NCI-H82 treated with DMSO at 0.1 percent for 48 hours (cell line): ENCODE results near the gene SLC4A4.

Experiments used
- DNase-seq: peaks from one replicate; lab custom pipeline; 2025; ENCODE audit not compliant: unreplicated experiment; lab: John Stamatoyannopoulos, UW

The SLC4A4 gene

GRCh38 chr4:71468116-71468710, 129.4 kb downstream of the SLC4A4 start:
- no peak for DNase-seq

DNA sequence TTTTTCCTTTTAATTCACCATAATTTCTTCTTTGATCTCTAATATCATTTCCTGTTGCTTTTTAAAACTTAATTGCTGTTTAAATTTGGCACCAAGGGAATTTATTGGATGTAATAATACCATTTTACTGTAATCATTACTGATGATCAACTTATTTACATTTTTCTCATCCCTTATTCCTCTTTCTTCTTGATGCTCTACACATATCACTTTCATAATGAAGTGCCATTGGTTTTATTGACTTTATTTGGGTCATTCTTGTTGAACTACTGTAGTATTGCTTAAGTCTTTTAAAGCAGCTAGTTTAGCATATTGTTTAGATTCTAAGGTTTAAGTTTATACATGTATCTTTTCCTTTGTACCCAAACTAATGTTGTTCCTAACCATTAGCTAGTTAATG, 130.7 kb downstream of the SLC4A4 start:
- no peak for DNase-seq

DNA sequence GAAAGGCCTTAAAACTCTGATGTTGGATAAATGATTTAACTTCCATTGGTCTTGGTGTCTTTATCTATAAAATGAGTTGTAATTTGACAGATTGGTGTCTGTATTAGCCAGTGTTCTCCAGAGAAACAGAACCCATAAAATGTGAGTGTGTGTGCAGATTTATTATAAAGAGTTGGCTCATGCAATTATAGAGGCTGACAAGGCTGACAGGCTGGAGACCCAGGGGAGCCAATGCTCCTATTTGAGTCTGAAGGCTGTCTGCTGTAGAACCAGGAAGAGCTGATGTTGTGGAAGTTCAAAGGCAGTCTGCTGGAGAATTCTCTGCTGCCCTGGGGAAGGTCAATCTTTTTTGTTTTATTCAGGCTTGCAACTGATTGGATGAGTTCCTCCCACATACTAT, 131.7 kb downstream of the SLC4A4 start:
- DNase-seq: no peak

DNA sequence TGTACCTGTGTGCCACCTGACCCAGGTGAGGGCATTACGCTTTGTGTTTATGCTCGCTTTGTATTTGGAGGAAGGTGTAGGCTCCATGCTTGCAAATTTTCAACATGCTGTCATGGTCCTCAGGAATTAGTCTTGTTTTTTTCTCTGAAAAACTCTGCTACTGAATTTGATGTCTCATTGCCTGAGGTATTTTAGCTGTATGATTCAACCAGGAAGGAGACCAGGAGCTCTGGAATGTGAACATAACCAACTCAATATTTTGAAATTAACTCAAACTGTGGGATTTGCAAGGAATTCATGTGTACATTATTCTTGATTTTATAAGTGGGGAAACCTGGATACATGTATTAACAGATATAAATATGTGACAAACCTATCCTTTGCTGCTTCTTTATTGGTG, 134.1 kb downstream of the SLC4A4 start:
- DNase-seq: no peak

DNA sequence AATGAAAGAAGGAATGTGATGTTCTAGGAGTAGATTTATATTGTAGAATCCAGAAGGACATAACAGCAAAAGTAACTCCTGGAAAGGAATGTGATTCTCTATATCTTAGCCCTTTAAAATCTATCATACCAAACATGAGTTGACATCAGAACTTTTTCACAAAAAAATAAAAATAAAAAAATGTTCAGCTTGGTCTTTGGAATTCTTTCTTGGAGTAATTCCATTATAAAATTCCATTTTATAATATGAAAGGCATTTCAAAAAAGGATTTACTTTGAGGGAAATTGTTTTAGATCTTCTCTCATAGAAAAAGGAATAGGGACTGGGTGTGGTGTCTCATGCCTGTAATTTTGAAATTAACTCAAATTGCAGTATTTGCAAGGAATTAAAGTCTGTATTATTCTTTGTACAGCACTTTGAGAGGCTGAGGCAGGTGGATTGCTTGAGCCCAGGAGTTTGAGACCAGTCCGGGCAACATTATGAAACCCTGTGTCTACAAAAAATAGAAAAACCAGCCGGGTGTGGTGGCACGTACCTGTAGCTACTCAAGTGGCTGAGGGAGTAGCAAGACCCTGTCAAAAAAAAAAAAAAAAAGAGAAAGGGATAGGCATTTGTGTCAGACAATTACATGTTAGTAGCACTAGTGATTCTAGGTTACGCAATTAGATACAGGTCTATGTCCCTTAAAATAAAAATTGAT, 134.9 kb downstream of the SLC4A4 start:
- DNase-seq: no peak

DNA sequence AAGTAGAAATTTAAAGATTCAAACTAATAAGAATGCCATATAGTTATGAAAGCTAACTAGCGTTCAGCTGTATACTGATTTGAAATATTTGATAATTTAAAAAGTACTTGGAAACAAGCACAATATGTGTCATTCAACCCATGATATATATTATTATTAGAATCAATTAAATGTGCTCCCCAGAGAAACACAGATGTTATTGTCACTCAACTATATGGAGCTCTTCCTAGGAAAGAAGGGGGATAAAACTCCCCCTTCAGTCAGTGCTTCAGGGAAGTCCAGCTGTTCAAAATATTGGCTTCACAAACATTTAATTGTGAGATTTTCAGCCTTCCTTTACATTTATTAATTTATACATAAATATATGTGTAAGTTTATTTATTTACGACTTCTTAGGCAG, 135.9 kb downstream of the SLC4A4 start:
- DNase-seq: no peak

GRCh38 chr4:71476240-71476639, 137.4 kb downstream of the SLC4A4 start:
- DNase-seq: no peak

DNA sequence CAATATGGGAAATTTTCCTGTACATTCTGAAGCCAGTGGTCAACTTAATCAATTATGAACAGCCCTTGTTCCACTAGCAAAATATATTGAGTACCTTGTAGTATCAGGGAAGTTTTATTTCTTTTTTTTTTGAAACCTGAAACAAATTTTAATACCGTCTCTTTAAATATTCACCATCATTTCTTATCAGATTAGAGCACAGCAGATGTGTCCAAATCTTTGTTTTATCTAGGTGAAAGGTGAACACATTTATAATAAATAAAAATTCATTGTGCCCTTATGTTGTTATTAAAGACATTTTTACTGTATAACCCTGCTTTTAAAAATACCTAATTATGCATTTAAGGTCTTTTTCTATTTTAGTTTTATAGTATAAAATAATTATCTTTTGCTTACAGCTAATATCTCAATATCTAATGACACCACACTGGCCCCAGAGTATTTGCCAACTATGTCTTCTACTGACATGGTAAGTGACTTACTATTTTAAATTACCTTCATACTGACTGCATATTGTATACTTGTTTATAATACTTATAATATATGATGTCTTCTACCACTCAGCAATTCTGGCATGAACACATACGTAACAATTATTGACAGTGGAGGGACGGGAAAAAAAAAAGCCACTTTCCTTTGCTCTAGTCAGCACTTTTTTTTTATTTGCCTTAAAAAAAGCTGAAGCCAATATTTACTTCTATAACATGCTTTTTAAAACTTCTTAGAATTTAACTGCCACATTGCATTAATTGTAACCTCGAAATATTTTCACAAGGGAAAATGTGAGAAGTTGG, 147.9 kb downstream of the SLC4A4 start:
- DNase-seq: no peak

GRCh38 chr4:71487344-71487920, 148.6 kb downstream of the SLC4A4 start:
- no peak for DNase-seq

DNA sequence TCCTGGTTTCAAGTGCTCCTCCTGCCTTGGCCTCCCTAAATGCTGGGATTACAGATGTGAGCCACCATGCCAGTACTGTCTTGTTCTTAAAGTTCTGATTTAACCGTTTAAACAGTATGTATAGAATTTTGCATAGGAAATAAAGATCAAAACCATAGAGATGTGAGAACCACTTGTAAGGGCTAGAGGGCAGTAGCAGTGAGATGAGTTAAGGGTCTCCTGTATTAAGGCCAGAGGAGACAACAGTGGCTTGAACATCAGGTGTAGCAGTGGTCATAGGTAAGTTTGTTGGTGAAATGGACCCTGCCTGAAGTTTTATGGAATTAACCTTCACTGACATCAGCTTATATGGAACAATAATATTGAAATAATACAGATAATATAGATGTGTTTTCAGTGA, 155.7 kb downstream of the SLC4A4 start:
- DNase-seq: no peak

DNA sequence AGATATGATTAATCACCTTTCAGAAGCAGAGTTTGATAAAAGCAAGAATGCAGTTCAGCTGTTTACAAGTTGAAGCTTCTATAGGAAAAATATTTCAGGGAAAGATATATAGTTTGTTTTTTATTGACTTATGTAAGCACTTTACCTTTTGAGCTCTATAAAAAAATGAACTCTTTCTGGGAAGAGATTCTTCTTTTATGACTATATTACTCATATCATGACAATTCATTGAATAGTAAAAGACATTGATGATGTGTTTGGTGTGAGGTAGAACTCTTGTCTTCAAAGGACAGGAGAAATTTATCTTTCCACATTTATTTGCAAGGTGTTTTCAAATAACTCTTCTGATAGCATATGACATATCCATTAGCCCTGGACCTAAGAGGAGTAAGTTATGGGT, 156.6 kb downstream of the SLC4A4 start:
- no peak for DNase-seq

- no peak for DNase-seq
Observed at GRCh38 chr4:71497078-71497477, 158.3 kb downstream of the SLC4A4 start.

DNA sequence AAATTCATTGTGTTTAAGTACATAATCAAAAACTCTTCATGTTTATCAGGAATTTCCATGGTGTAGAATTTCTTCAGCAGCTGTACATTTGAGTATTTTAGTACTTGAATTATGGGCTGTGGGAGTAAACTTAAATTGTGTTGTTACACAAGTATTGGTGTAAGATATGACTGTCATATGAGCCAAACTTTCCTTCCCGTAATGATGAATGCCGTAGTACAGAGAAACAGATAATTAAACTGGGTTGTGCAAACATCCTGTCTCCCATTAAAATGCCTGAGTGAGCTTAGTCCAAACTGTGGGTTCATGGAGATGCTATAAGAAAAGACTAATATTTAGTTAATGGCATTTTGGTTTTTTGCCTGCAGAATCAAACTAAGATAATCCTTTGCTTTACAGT, 159.2 kb downstream of the SLC4A4 start:
- no peak for DNase-seq

GRCh38 chr4:71498625-71499024, 159.8 kb downstream of the SLC4A4 start:
- DNase-seq: no peak

GRCh38 chr4:71501992-71502391, 163.2 kb downstream of the SLC4A4 start:
- DNase-seq: no peak

GRCh38 chr4:71518283-71518989, 179.6 kb downstream of the SLC4A4 start:
- no peak for DNase-seq

GRCh38 chr4:71520308-71520707, 181.5 kb downstream of the SLC4A4 start:
- DNase-seq: no peak

GRCh38 chr4:71520850-71521249, 182.0 kb downstream of the SLC4A4 start:
- DNase-seq: no peak

GRCh38 chr4:71524756-71525155, 185.9 kb downstream of the SLC4A4 start:
- DNase-seq: no peak

- DNase-seq: no peak
Observed at GRCh38 chr4:71526637-71527406, 188.0 kb downstream of the SLC4A4 start.

- DNase-seq: no peak
Observed at GRCh38 chr4:71532407-71532806, 193.6 kb downstream of the SLC4A4 start.
